ENCODE data around the gene CASTOR2. TPM values are rescaled to one million over a fixed set of nuclear protein-coding genes. Genes with fewer than 3 reads are reported as not detected.

CASTOR2 gene
- total and polyA plus RNA-seq, 4 experiments from 2014 or later: 0.55 to 3.9 (median 2.2) TPM

DNA sequence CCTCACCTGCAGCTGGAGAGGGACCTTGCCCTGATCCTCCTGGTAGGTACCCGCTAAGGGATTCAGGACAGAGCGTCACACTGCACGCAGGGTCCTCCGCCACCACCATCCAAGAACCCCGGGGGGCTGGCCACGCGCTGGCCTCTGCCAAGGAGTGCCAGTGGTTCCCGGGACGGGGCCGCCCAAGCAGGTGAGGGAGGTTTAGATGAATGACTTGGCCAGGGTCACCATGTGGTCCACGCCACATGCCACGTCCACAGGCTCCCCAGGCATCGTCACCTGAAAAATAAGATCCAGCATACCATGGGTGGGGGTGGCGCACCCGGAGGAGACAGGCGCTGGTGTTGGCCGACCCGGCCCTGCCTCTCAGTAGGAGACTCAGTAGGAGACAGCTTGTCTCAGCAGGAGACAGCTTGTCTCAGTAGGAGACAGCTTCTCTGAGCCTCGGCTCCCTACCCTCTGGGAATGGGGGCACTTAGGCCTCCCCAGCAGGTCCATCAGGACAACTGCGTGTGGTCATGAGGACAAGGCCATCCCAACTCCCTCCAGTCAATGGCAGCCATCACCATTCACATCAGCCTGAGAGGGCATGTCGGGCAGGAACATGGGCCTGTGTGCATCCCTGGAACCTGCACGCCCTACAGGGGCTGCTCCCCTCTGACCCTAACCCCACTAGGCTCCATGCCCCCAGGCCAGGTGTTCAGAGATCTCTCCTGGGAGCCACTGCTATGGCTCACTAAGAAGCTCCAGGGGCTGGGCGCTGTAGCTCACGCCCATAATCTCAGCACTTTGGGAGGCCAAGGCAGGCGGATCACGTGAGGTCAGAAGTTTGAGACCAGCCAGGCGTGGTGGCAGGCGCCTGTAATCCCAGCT is 78.6 kb downstream of the CASTOR2 start:
- Histone ChIP-seq H3K27ac (ENCODE audit: low read depth, low read length) (no peak overlapping the region), H3K27me3 (ENCODE audit: insufficient read depth, low read length) (no peaks in the 10 kb centered on the region), H3K4me1 (ENCODE audit: insufficient read depth, low read length) (no peaks in the 10 kb centered on the region), H3K9me3 (ENCODE audit: control insufficient read depth in 1 of 2, low read length in 2 of 2) (no peaks in the 10 kb centered on the region), H3K36me3 (ENCODE audit: insufficient read depth, low read length) (peaks cover 4% of the 10 kb centered on the region), H3K4me3 (ENCODE audit: low read length in 2 of 2) (no peak overlapping the region)
- H3K27me3 Mint-ChIP-seq: no peaks in the 10 kb centered on the region
- no peak overlapping the region for H3K4me3 Mint-ChIP-seq
- H3K27ac Mint-ChIP-seq: peak overlapping the region in 1 of 7 donors; percentile 47
- H3K36me3 Mint-ChIP-seq: peaks cover 7 to 25% of the 10 kb centered on the region in 2 donors
- ChIA-PET POLR2A (ENCODE audit: partially characterized antibody) (no interaction called here), CTCF (ENCODE audit: partially characterized antibody) (interaction anchor here (1.1 kb wide), 1 partner anchor 9 kb away, joined by 4 read pairs; no protein-coding TSS in a partner anchor)
- DNase-seq: no peak
- intact Hi-C loops (cut with micrococcal nuclease): no loop called here
- no peaks in the 10 kb centered on the region for H3K9me3 Mint-ChIP-seq
- peaks cover 0 to 1% (median 0%) of the 10 kb centered on the region in 4 donors for H3K4me1 Mint-ChIP-seq

DNA sequence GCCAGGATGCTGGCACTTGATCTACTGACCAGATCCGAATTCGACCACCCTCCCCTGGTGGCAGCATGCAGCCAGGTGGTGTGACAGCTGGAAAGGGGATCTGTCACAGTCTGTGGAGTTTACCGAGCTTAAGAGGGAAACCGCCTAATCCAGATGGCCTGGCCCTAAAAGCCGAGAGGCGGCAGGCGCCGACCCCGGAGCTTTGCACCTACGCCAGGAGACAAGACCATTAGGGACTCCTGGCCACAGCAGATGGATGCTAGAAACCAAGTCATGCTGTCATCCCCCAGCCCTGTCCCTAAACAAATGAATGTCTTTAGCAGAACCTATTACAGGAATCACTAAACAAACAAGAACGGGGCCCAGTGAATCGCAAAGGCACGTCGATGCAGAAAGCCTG is 81.4 kb downstream of the CASTOR2 start:
- Histone ChIP-seq H3K36me3 (ENCODE audit: insufficient read depth, low read length) (peaks cover 14% of the 10 kb centered on the region), H3K27ac (ENCODE audit: low read depth, low read length) (no peak overlapping the region), H3K27me3 (ENCODE audit: insufficient read depth, low read length) (no peaks in the 10 kb centered on the region), H3K9me3 (ENCODE audit: control insufficient read depth in 1 of 2, low read length in 2 of 2) (no peaks in the 10 kb centered on the region), H3K4me1 (ENCODE audit: insufficient read depth, low read length) (no peaks in the 10 kb centered on the region), H3K4me3 (ENCODE audit: low read length in 2 of 2) (no peak overlapping the region)
- Mint-ChIP-seq H3K27ac (no peak overlapping the region), H3K27me3 (no peaks in the 10 kb centered on the region), H3K4me3 (no peak overlapping the region), H3K9me3 (no peaks in the 10 kb centered on the region), H3K36me3 (peaks cover 0 to 44% of the 10 kb centered on the region in 2 donors), H3K4me1 (peaks cover 0 to 1% (median 0%) of the 10 kb centered on the region in 4 donors)
- intact Hi-C loops (cut with micrococcal nuclease): no loop called here
- CTCF ChIA-PET (ENCODE audit: partially characterized antibody): interaction anchor here (0.6 to 1.6 kb wide), 3 partner anchors 9 to 628 kb away, joined by 3 to 5 read pairs (median 3); no protein-coding TSS in a partner anchor
- POLR2A ChIA-PET (ENCODE audit: partially characterized antibody): no interaction called here
- no peak for DNase-seq

DNA sequence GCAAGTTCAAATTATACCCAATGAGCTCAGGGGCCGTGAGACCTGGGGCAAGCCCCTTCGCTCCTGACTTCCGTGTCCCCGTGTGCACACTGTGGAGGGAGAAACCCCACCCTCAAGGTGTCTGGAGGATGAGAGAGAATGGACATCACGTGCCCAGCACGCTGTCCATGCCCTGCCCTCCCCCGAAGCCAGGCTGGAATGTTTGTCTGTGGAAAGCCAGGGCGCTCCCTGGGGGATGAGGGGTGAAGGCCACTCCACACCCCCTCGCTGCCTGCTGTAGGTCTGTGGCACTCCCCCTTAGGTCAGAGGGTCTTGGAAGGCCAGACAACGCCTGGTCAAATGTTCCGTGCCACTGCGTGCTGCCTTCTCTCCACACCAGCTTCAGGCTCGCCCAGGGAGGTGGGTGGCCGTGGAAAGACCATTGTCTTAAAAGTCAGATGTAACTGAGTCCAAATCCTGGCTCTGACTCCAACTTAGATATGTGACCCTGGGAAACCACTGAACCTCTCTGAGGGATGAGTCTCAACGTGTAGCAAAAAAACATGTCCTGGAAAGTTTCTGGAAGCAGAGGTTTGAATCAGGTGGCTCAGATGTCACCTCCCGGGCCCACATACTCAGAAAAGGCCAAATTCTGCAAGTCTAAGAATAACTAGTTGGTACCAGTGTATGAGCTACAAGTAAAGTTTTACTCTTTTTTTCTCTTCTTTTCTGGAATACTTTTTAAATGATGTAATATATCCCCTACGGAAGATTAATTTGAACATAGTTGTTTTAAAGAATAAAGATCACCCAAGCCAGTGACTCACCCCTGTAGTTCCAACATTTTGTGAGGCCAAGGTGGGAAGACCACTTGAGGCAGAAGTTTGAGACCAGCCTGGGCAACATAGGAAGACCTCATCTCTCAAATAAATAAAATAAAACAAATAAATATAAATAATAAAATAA is 84.2 kb downstream of the CASTOR2 start:
- DNase-seq: no peak
- CTCF ChIA-PET (ENCODE audit: partially characterized antibody): interaction anchor here (0.7 kb wide), 1 partner anchor 857 kb away, joined by 5 read pairs; no protein-coding TSS in a partner anchor
- Mint-ChIP-seq H3K9me3 (no peaks in the 10 kb centered on the region), H3K27ac (no peak overlapping the region), H3K4me1 (no peaks in the 10 kb centered on the region), H3K4me3 (no peak overlapping the region), H3K27me3 (no peaks in the 10 kb centered on the region), H3K36me3 (peaks cover 19 to 55% of the 10 kb centered on the region in 2 donors)
- no peaks in the 10 kb centered on the region for H3K27me3 ChIP-seq (ENCODE audit: insufficient read depth, low read length)
- H3K4me3 ChIP-seq (ENCODE audit: low read length in 2 of 2): no peak overlapping the region
- H3K27ac ChIP-seq (ENCODE audit: low read depth, low read length): no peak overlapping the region
- peaks cover 22% of the 10 kb centered on the region for H3K36me3 ChIP-seq (ENCODE audit: insufficient read depth, low read length)
- intact Hi-C loops (cut with micrococcal nuclease): no loop called here
- POLR2A ChIA-PET (ENCODE audit: partially characterized antibody): no interaction called here
- H3K9me3 ChIP-seq (ENCODE audit: control insufficient read depth in 1 of 2, low read length in 2 of 2): no peaks in the 10 kb centered on the region
- no peaks in the 10 kb centered on the region for H3K4me1 ChIP-seq (ENCODE audit: insufficient read depth, low read length)

DNA sequence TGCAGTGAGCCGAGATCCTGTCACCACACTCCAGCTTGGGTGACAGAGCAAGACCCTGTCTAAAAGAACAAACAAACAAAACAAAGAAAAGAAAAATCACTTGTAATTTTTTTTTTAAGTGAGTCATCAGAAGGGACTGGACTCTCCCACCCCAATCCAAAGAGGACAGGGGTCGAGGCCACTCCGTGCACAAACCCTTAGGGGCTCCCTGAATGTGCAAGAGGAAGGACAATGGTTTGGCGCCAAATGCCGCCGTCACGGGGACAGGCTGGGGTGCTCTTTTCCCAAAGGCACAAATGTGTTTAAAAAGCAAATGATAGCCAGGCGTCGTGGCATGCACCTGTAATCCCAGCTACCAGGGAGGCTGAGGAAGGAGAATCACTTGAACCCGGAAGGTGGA is 85.3 kb downstream of the CASTOR2 start:
- Histone ChIP-seq H3K27ac (ENCODE audit: low read depth, low read length) (no peak overlapping the region), H3K4me3 (ENCODE audit: low read length in 2 of 2) (no peak overlapping the region), H3K36me3 (ENCODE audit: insufficient read depth, low read length) (peaks cover 34% of the 10 kb centered on the region), H3K4me1 (ENCODE audit: insufficient read depth, low read length) (no peaks in the 10 kb centered on the region), H3K9me3 (ENCODE audit: control insufficient read depth in 1 of 2, low read length in 2 of 2) (no peaks in the 10 kb centered on the region), H3K27me3 (ENCODE audit: insufficient read depth, low read length) (no peaks in the 10 kb centered on the region)
- no peak overlapping the region for H3K27ac Mint-ChIP-seq
- H3K36me3 Mint-ChIP-seq: peaks cover 26 to 58% of the 10 kb centered on the region in 2 donors
- H3K4me3 Mint-ChIP-seq: no peak overlapping the region
- CTCF ChIA-PET (ENCODE audit: partially characterized antibody): no interaction called here
- intact Hi-C loops (cut with micrococcal nuclease): no loop called here
- no peaks in the 10 kb centered on the region for H3K4me1 Mint-ChIP-seq
- H3K27me3 Mint-ChIP-seq: no peaks in the 10 kb centered on the region
- POLR2A ChIA-PET (ENCODE audit: partially characterized antibody): no interaction called here
- no peak for DNase-seq
- no peaks in the 10 kb centered on the region for H3K9me3 Mint-ChIP-seq

DNA sequence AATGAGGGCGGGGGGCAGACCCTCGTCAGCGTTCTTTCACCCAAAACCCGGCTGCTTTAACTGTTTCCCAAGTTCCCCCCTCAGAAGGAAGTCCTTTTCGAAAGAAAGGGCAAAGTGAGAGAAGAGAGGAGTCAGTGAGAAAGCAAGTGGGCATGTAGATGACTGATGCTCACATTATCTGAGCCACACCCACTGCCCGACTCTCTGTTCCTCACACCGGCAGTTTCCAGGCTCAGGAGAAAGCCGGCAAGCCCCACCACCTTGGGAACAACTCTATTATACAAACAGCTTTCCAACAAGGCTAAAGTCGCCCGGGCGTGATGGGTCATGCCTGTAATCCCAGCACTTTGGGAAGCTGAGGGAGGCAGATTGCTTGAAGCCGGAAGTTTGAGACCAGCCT is 86.0 kb downstream of the CASTOR2 start:
- Histone ChIP-seq H3K9me3 (ENCODE audit: control insufficient read depth in 1 of 2, low read length in 2 of 2) (no peaks in the 10 kb centered on the region), H3K27ac (ENCODE audit: low read depth, low read length) (no peak overlapping the region), H3K36me3 (ENCODE audit: insufficient read depth, low read length) (peaks cover 40% of the 10 kb centered on the region), H3K4me3 (ENCODE audit: low read length in 2 of 2) (no peak overlapping the region), H3K4me1 (ENCODE audit: insufficient read depth, low read length) (no peaks in the 10 kb centered on the region), H3K27me3 (ENCODE audit: insufficient read depth, low read length) (no peaks in the 10 kb centered on the region)
- CTCF ChIA-PET (ENCODE audit: partially characterized antibody): no interaction called here
- peaks cover 33 to 65% of the 10 kb centered on the region in 2 donors for H3K36me3 Mint-ChIP-seq
- DNase-seq: no peak
- H3K27me3 Mint-ChIP-seq: no peaks in the 10 kb centered on the region
- no peak overlapping the region for H3K4me3 Mint-ChIP-seq
- no peaks in the 10 kb centered on the region for H3K4me1 Mint-ChIP-seq
- no peaks in the 10 kb centered on the region for H3K9me3 Mint-ChIP-seq
- no peak overlapping the region for H3K27ac Mint-ChIP-seq
- POLR2A ChIA-PET (ENCODE audit: partially characterized antibody): no interaction called here
- intact Hi-C loops (cut with micrococcal nuclease): no loop called here

DNA sequence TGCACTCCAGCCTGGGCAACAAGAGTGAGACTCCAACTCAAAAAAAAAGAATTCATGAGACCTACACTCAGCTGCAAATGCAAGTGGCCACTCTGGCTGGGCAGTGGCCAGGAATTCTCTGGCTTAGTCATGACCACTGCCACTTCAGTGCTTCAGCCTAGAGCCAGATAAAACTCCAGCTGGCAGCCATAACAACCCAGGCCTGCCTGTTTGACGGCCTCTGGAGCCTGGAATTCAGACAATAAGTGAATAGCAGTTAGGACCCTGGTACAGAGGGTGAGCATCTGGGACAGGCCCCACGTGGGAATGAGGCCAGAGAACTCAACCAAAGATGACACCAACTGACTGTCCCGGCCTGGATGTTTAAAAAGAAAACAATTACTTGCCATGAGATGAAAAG is 90.2 kb downstream of the CASTOR2 start:
- Mint-ChIP-seq H3K4me1 (no peaks in the 10 kb centered on the region), H3K9me3 (no peaks in the 10 kb centered on the region), H3K27me3 (no peaks in the 10 kb centered on the region), H3K27ac (no peak overlapping the region), H3K4me3 (no peak overlapping the region), H3K36me3 (peaks cover 58 to 75% of the 10 kb centered on the region in 2 donors)
- no peak for DNase-seq
- no peak overlapping the region for H3K4me3 ChIP-seq (ENCODE audit: low read length in 2 of 2)
- no peaks in the 10 kb centered on the region for H3K9me3 ChIP-seq (ENCODE audit: control insufficient read depth in 1 of 2, low read length in 2 of 2)
- peaks cover 57% of the 10 kb centered on the region for H3K36me3 ChIP-seq (ENCODE audit: insufficient read depth, low read length)
- H3K4me1 ChIP-seq (ENCODE audit: insufficient read depth, low read length): no peaks in the 10 kb centered on the region
- intact Hi-C loops (cut with micrococcal nuclease): no loop called here
- CTCF ChIA-PET (ENCODE audit: partially characterized antibody): no interaction called here
- POLR2A ChIA-PET (ENCODE audit: partially characterized antibody): no interaction called here
- H3K27ac ChIP-seq (ENCODE audit: low read depth, low read length): no peak overlapping the region
- H3K27me3 ChIP-seq (ENCODE audit: insufficient read depth, low read length): no peaks in the 10 kb centered on the region

DNA sequence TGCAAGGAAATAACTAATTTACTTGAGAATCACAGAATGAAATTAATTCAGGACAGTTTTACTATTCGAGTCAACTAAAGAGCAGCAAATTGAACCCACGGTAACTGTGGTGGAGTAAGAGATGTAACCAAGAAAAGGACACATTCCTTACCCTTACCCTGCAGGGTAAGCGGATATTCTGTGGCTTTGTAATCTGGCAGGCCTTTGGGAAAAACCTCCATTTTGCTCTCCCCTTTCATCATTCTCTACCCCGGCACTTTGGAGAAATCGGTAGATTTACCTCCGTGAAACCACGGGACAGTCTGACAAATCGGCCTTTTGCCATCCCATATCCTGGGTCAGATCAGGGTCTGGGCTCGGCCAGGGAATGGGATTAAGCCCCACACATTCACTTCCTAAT is 90.7 kb downstream of the CASTOR2 start:
- no peak for DNase-seq
- Histone ChIP-seq H3K4me1 (ENCODE audit: insufficient read depth, low read length) (no peaks in the 10 kb centered on the region), H3K4me3 (ENCODE audit: low read length in 2 of 2) (no peak overlapping the region), H3K9me3 (ENCODE audit: control insufficient read depth in 1 of 2, low read length in 2 of 2) (no peaks in the 10 kb centered on the region), H3K27me3 (ENCODE audit: insufficient read depth, low read length) (no peaks in the 10 kb centered on the region), H3K36me3 (ENCODE audit: insufficient read depth, low read length) (peaks cover 59% of the 10 kb centered on the region), H3K27ac (ENCODE audit: low read depth, low read length) (no peak overlapping the region)
- H3K4me3 Mint-ChIP-seq: no peak overlapping the region
- no peaks in the 10 kb centered on the region for H3K27me3 Mint-ChIP-seq
- no peaks in the 10 kb centered on the region for H3K4me1 Mint-ChIP-seq
- ChIA-PET CTCF (ENCODE audit: partially characterized antibody) (no interaction called here), POLR2A (ENCODE audit: partially characterized antibody) (no interaction called here)
- peaks cover 58 to 76% of the 10 kb centered on the region in 2 donors for H3K36me3 Mint-ChIP-seq
- intact Hi-C loops (cut with micrococcal nuclease): no loop called here
- H3K27ac Mint-ChIP-seq: no peak overlapping the region
- H3K9me3 Mint-ChIP-seq: no peaks in the 10 kb centered on the region
